GM21367 (cell line): Measurements from ENCODE around the gene PPP2R3A.

Experiments
- ATAC-seq: cut with Tn5 transposase; IDR thresholded peaks from one replicate; pipeline ENCODE4 v1.9.1; 2021; ENCODE audit not compliant: unreplicated experiment

PPP2R3A gene

GRCh38 chr3:136192831-136193230 is 227.3 kb downstream of the PPP2R3A start:
- ATAC-seq: no peak

- ATAC-seq: no peak
These were observed 227.9 kb downstream of the PPP2R3A start for GRCh38 chr3:136193278-136194054.

- no peak for ATAC-seq
These were observed 229.1 kb downstream of the PPP2R3A start for GRCh38 chr3:136194409-136195257.

DNA sequence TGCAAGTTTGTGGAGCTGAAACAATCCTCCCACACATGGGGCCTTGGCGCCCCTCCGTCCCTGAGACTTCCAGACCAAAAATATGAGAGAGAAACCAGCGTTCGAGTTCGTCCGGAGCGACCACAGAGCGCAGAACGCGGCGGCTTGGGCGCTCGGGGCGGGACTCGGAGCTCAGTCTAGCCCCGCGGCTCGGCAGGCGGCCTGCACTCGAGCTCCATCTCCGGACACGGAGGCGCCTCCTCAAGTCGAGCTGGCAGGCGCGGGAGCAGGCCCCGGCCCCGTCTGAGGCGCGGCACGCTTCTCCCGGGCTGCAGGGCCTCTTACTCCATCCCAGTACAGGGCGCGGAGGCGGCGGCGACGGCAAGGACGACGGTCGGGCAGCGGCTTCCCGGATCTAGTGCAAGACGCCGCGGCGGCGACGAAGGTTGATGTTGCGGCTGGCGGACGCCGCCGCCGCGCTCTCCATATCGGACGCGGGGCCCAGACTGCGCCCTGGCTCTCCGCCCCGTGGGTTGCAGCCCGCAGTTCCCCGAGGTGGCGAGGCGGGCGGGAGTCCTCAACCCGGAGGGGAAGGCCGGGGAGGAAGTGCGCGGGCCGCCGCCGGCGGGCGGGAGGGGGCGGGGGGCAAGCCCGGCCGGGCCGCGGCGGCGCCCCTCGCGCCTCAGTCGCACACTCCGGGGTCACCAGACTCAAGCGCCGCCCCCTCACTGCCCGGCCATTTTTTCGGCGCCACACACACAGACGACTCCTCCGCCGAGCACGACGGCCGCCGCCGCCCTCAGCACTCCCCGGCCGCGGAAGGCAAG is 229.9 kb downstream of the PPP2R3A start:
- peak; percentile 32 for ATAC-seq

DNA sequence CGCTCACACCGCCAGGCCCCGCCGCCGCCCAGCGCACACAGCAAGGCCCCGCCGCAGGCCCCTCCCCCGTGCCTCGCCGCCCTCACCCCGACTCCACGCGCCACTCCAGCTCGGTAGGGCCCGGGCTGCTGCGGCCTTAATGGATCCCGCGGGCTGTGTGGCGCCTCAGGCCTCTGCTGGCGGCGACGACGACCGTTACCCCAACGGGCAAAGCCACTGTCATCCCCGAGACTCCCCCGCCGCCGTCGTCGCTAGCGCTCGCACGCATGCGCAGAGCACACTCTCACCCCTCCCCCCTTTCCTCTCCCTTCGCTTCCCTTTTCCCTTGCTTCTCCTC is 230.5 kb downstream of the PPP2R3A start, which contains the start of gene MSL2:
Gene MSL2, minus strand, starts transcription at position 272 of the 337 bp plus-strand sequence. CDS start 1,222 bp downstream, outside the sequence.
- no peak for ATAC-seq

DNA sequence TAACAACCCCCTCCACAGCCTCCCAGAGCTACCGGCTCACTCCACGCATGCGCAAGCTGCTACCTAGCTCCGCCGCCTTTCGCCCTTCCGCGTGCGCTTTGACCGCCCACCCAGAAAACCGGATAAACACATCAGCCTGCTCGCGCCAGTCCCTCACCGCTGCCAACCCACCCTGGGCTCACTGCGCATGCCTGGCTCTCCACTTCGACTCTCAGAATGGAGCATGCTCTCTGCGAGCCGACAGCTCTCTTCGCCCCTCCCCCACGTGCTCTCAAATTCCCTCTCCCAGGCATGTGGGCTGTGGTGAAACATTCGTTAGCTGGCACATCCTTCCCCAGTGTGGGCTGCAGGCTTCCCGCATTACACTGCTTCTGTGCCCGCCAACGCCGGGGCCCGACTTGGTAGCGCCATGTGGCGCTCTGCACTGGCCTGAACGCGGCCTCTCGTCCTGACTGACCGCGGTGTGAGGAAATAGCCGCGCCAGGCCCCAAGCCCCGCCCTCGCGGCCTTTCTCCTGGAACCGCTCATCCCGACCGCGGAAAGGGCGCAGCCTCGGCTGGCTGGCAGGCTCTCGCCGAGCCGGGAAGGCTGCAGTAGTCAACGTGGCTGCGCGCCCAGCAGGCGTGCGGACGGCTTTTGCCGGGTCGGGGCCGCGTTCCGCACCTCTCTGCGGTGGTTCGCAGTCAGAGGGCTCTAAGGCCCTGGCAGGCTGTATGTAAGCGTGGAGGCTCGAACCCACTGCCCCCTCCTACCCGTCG is 231.1 kb downstream of the PPP2R3A start:
- peak; percentile 64 for ATAC-seq

- no peak for ATAC-seq
These were observed 231.7 kb downstream of the PPP2R3A start for GRCh38 chr3:136197159-136197793.
